NT2/D1 (cell line): ENCODE measurements around the gene SFRP5.

Experiments
- SUZ12 ChIP-seq: IDR thresholded peaks from 2 replicates; pipeline ENCODE4 v1.6.1; 2011; ENCODE audit not compliant: insufficient read length, insufficient read depth; ENCODE audit errors: extremely low read depth
- YY1 ChIP-seq: IDR thresholded peaks from 2 replicates; pipeline ENCODE4 v1.6.1; 2011; ENCODE audit not compliant: insufficient read length, insufficient read depth
- ZNF274 ChIP-seq: IDR thresholded peaks from 2 replicates; pipeline ENCODE4 v1.6.1; 2011; ENCODE audit warnings: mild to moderate bottlenecking, low read depth, low read length

GRCh38 chr10:97721871-97722780 lies 49.7 kb downstream of the SFRP5 start:
- TF ChIP-seq ZNF274 = no peak
- TF ChIP-seq YY1 = no peak
- TF ChIP-seq SUZ12 = no peak
